Jurkat, Clone E6-1 (cell line): ENCODE results near the gene WNT9B.

Source experiments
- DNase-seq: peaks from one replicate; pipeline ENCODE4 v3.0.0-alpha.2; 2011; ENCODE audit warnings: low read depth, low spot score
- H3K4me3 ChIP-seq: 2 replicates; pipeline ENCODE4 v1.5.1; 2011; ENCODE audit warnings: mild to moderate bottlenecking, low read length, control low read depth, moderate library complexity

WNT9B gene

DNA sequence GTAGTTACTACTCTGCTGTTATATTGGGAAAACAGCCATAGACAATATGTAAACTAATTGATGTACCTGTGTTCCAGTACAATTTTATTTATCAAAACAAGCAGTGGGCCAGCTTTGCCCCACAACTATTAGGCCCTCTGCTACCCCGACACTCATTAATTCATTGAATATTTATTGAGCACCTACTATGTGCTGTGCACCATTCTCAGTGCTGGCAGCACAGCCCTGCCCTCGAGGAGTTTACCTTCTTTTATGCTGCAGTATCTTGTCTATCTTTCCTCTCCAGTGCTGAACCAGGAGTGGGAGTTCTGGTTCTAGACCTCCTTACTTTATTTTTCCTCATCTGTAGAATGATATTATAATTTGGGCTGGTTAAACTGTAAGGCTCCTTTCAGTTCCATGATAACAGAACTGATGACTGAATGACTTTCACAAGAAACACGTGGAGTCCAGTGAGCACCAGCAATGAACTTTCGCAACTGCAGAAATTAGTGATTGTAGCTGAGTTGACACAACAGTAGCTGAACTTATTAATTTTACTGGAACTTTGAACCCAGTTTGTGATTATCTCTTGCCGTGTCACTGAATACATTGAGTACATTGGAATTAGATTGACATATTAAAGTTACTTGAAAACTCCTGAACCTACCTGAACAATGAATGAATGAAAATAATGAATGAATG lies 73.9 kb downstream of the WNT9B start:
- H3K4me3 ChIP-seq = no peak overlapping the region
- no peak for DNase-seq

DNA sequence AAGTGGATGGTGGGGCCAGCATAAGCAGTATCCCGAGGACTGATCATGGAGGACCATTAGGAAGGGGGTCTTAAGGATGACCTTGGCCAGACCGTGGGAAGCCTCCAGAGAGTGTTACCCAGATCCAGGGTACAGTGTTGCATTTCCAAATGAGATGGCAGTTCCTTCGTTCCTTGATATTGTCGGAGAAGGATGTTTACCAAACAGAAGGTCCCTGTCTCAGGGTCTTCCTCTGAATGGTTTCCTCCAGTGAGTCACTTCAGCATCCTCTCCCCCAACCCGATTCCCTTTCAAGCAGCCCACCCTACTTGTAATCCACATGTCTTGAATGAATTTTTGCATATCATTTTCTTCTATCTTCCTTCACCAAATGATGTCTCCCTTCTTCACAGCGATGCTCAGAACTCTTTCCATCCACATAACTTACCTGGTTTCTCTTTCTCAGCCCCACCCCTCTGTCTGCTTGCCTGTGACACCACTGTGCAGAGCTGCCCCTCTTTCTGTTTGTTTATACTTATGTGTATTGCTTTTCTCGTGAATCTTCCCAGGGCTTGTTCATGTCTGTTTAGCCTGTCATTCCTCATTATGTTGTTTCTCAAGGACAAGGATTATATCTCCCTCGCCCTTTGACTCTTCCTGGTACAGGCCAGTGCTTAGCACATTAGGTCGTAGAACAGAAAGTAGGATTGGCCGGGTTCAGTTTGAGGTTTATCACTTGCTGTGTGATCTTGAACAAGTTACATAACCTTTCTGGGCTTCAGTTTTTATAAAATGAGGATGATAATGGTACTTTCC lies 77.3 kb downstream of the WNT9B start:
- H3K4me3 ChIP-seq = no peak overlapping the region
- no peak for DNase-seq

DNA sequence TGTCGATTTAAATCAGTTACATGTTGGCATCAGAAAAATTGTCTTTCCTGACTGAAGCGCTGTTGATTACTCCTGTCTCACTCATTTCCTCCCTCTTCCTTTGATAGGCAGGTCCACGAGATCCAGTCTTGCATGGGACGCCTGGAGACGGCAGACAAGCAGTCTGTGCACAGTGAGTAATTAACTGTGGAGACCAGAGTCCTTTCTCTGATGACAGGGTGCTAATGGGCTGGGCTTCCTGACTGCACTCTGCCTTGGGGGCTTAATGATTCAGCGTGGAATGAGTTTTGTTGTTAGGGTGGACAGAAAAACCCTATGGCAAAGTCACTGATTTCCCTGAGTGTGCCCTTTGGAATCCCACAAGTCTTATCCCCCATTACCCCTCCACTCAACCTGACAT lies 78.0 kb downstream of the WNT9B start:
- no peak for DNase-seq
- no peak overlapping the region for H3K4me3 ChIP-seq

DNA sequence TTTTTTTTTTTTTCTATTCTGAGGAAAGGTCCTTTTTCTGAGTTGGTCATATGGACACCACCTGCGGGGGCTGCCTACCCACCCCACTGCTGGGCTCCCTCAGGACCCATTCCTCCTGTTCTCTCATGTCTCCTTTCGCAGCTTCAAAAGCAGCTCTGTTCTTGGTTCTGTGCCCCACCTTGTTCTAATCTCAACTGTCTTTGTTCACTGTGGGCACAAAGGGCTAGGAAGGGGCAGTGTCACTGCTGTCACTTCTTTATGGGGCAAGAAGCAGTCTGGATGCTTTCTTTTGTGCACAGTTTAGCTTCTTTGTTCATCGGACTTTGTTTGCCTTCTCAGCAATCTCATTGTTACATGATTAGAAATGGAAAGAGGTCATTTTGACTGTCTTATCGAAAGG lies 78.7 kb downstream of the WNT9B start:
- DNase-seq = no peak
- H3K4me3 ChIP-seq = no peak overlapping the region

DNA sequence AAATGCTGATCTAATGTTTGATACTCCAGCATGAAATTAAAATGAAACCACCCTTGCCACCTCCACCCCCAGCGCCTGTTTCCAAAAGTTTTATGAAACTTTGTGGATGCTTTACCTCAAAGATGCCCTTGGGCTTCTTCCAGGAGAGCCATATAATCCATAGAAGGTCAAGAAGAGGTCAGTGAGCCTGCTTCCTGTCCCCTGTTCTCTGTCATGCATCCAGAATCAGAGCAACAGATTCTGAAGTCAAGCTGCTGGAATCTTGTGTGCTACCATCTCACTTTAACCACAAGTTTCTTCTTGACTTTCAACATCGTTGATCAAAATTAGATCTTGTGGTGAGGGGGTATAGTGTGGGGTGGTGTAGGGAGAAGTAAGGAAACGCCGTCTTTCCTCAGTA lies 80.2 kb downstream of the WNT9B start:
- no peak overlapping the region for H3K4me3 ChIP-seq
- no peak for DNase-seq

DNA sequence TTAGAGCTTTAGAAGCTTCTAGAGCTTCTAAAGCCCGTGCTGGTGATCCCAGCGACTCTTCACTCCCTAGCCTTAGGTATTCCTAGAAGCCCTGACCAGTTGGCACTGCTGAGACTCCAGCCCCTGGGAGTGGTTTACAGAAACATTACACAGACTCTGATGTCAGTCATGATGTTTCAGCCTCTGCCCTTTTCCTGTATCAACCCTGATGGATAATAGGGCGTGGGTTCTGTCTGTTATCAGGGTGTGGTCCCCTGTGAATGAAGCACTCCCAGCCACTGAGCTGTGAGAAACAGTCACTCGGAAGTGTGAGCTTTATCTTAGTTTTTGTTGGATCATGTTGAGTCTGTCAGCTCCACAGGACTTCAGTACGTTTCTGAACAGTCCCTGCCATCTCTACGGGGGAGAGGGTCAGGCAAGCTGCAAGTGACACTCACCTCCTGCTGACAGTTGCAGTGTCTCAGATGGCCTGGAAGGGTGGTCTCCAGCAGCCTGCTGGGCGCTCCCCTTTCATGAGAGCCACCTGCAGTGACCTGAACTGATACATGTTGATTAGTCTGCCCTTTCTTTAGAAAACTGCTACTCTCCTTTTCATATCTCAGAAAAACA lies 84.4 kb downstream of the WNT9B start:
- DNase-seq = no peak

More for the DNA sequence above, 84.4 kb downstream of the WNT9B start:
- H3K4me3 ChIP-seq = no peak overlapping the region
